ENCODE results near the gene C2CD3. TPM values are rescaled to one million over a fixed set of nuclear protein-coding genes. Genes with fewer than 3 reads are reported as not detected.

The C2CD3 gene
- total and polyA plus RNA-seq, 4 donors: 18.7 to 23.4 (median 22.4) TPM

DNA sequence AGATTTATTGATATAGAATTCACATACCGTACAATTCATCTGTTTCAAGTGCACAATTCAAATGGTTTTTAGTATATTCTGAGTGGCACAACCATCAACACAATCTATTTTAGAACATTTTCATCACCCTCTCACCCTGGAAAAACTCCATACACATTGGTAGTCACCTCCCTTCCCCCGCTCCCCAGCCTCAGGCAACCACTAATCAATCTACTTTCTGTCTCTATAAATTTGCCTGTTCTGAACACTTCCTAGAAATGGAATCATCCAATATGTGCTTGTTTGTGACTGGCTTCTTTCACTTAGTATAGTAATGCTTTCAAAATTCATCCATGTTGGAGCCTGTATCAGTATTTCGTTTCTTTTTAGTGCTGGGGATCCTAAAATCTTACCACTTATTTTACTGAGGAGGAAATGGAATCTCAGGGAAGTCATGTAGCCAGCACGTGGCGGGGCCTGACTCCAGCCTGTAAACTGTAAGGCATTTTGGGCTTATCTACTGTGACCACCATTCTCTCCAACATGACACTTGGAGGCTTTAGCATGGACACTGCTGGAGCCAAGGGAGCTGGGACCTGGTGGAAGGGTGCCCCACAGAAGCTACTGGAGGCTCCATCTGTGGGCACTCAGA lies 161.0 kb downstream of the C2CD3 start:
- 100% methylated on average over 2 of the region's 5 CpGs for WGBS (ENCODE audit: insufficient coverage)
- Histone ChIP-seq H3K4me1 (ENCODE audit: control insufficient read depth, insufficient read depth, low read length) (peaks cover 7% of the 10 kb centered on the region), H3K27me3 (ENCODE audit: control insufficient read depth, insufficient read depth, low read length) (no peaks in the 10 kb centered on the region), H3K9me3 (ENCODE audit: control insufficient read depth, insufficient read depth, low read length) (no peaks in the 10 kb centered on the region), H3K27ac (ENCODE audit: low read depth, low read length) (no peak overlapping the region), H3K36me3 (ENCODE audit: control insufficient read depth, insufficient read depth, low read length) (peaks cover 47% of the 10 kb centered on the region), H3K4me3 (ENCODE audit: low read depth, low read length) (no peak overlapping the region)
- no peak for DNase-seq (ENCODE audit: low read depth in 4 of 6, low spot score in 6 of 6)

GRCh38 chr11:74009230-74009547 lies 161.6 kb downstream of the C2CD3 start:
- DNase-seq (ENCODE audit: low read depth in 4 of 6, low spot score in 6 of 6): no peak
- peaks cover 46% of the 10 kb centered on the region for H3K36me3 ChIP-seq (ENCODE audit: control insufficient read depth, insufficient read depth, low read length)
- whole genome bisulfite sequencing (ENCODE audit: insufficient coverage): no CpG with 5 or more reads among the region's 3 CpGs
- H3K27ac ChIP-seq (ENCODE audit: low read depth, low read length): no peak overlapping the region
- H3K9me3 ChIP-seq (ENCODE audit: control insufficient read depth, insufficient read depth, low read length): no peaks in the 10 kb centered on the region
- H3K4me3 ChIP-seq (ENCODE audit: low read depth, low read length): no peak overlapping the region
- no peaks in the 10 kb centered on the region for H3K27me3 ChIP-seq (ENCODE audit: control insufficient read depth, insufficient read depth, low read length)
- H3K4me1 ChIP-seq (ENCODE audit: control insufficient read depth, insufficient read depth, low read length): peaks cover 12% of the 10 kb centered on the region

- WGBS (ENCODE audit: insufficient coverage): 73% methylated on average over 6 of the region's 9 CpGs
- Histone ChIP-seq H3K36me3 (ENCODE audit: control insufficient read depth, insufficient read depth, low read length) (peaks cover 49% of the 10 kb centered on the region), H3K4me1 (ENCODE audit: control insufficient read depth, insufficient read depth, low read length) (peaks cover 18% of the 10 kb centered on the region), H3K27me3 (ENCODE audit: control insufficient read depth, insufficient read depth, low read length) (no peaks in the 10 kb centered on the region), H3K9me3 (ENCODE audit: control insufficient read depth, insufficient read depth, low read length) (no peaks in the 10 kb centered on the region), H3K27ac (ENCODE audit: low read depth, low read length) (no peak within 1 kb of the TSS), H3K4me3 (ENCODE audit: low read depth, low read length) (no peak within 1 kb of the TSS)
- DNase-seq (ENCODE audit: low read depth in 4 of 6, low spot score in 6 of 6): no peak
These were observed 162.2 kb downstream of the C2CD3 start, which contains the start of gene UCP3 for GRCh38 chr11:74008373-74009229. TSS of gene UCP3 (minus strand) at chr11:74009085. CDS start at chr11:74007042, 2,043 bp downstream.

DNA sequence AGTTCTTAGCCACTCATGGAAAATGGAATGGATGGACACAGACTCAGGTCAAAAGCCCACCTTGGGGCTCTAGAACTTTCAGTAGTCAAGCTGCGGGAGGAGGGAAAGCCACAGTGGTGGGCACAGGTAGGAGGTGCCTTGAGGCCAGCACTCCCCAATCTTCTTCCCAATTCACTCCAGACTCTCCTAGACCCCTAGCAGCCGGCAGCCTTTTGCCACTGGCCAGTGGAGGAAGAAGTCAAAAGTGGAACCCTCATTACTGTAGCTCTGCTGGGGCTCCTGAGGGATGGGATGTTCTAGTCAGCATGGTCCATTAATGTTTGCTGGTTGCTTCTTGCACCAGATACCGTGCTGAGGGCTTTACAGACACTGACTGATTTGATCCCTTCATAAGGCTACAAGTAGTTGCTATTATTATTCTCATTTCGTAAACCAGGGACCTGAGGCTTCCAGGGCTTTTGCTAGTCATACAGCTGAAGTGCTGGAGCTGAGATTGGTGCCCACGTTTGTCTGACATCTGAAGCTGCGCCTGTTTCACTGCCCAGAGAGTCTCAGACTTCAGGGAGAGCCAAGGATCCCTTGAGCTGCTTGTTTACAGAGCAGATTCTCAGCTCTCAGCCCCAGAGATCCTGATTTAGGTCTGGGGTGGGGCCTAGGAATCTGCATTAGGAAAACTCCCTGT lies 163.0 kb downstream of the C2CD3 start:
- WGBS (ENCODE audit: insufficient coverage): 90% methylated on average over 4 of the region's 6 CpGs
- Histone ChIP-seq H3K4me1 (ENCODE audit: control insufficient read depth, insufficient read depth, low read length) (peaks cover 18% of the 10 kb centered on the region), H3K9me3 (ENCODE audit: control insufficient read depth, insufficient read depth, low read length) (no peaks in the 10 kb centered on the region), H3K27me3 (ENCODE audit: control insufficient read depth, insufficient read depth, low read length) (no peaks in the 10 kb centered on the region), H3K4me3 (ENCODE audit: low read depth, low read length) (no peak overlapping the region), H3K36me3 (ENCODE audit: control insufficient read depth, insufficient read depth, low read length) (peaks cover 48% of the 10 kb centered on the region), H3K27ac (ENCODE audit: low read depth, low read length) (no peak overlapping the region)
- no peak for DNase-seq (ENCODE audit: low read depth in 4 of 6, low spot score in 6 of 6)

DNA sequence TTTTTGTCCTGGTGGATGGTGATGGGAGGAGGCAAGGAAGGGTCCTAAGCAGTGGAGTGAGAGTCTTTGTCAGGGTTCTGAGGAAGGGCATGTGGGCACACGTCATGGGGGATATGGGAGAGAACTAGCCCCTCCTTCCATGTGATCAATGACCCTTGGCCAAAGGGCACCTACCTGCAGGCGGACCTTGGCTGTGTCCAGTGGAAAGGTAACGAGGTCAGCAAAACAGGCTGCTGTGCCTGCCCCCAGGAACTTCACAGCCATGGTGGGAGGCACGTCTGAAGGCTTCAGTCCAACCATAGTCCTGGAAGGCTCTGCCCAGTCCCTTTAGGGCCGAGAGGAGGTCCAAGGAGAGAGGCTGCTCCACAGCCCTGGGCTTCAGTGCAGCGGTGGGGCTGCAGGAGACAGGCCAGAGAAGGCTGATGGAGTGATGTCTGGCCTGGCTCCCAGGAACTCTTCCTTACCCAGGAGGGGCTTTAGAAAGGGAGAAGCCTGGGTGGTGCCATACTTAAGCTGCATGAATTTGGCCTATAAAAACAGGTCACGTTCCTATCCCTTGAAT lies 164.0 kb downstream of the C2CD3 start:
- 77% methylated on average over 5 of the region's 7 CpGs for WGBS (ENCODE audit: insufficient coverage)
- Histone ChIP-seq H3K4me1 (ENCODE audit: control insufficient read depth, insufficient read depth, low read length) (peaks cover 18% of the 10 kb centered on the region), H3K27ac (ENCODE audit: low read depth, low read length) (no peak overlapping the region), H3K4me3 (ENCODE audit: low read depth, low read length) (no peak overlapping the region), H3K9me3 (ENCODE audit: control insufficient read depth, insufficient read depth, low read length) (no peaks in the 10 kb centered on the region), H3K27me3 (ENCODE audit: control insufficient read depth, insufficient read depth, low read length) (no peaks in the 10 kb centered on the region), H3K36me3 (ENCODE audit: control insufficient read depth, insufficient read depth, low read length) (peaks cover 48% of the 10 kb centered on the region)
- DNase-seq (ENCODE audit: low read depth in 4 of 6, low spot score in 6 of 6): no peak

GRCh38 chr11:74005721-74006517 lies 164.9 kb downstream of the C2CD3 start:
- H3K4me3 ChIP-seq (ENCODE audit: low read depth, low read length): no peak overlapping the region
- H3K4me1 ChIP-seq (ENCODE audit: control insufficient read depth, insufficient read depth, low read length): peaks cover 18% of the 10 kb centered on the region
- H3K9me3 ChIP-seq (ENCODE audit: control insufficient read depth, insufficient read depth, low read length): no peaks in the 10 kb centered on the region
- no peak for DNase-seq (ENCODE audit: low read depth in 4 of 6, low spot score in 6 of 6)
- 95% methylated on average over 28 of the region's 29 CpGs for WGBS (ENCODE audit: insufficient coverage)
- H3K27ac ChIP-seq (ENCODE audit: low read depth, low read length): no peak overlapping the region
- H3K27me3 ChIP-seq (ENCODE audit: control insufficient read depth, insufficient read depth, low read length): no peaks in the 10 kb centered on the region
- peaks cover 46% of the 10 kb centered on the region for H3K36me3 ChIP-seq (ENCODE audit: control insufficient read depth, insufficient read depth, low read length)

GRCh38 chr11:74004759-74005615 lies 165.8 kb downstream of the C2CD3 start:
- 65% methylated on average over 10 of the region's 11 CpGs for WGBS (ENCODE audit: insufficient coverage)
- H3K9me3 ChIP-seq (ENCODE audit: control insufficient read depth, insufficient read depth, low read length): no peaks in the 10 kb centered on the region
- no peak overlapping the region for H3K27ac ChIP-seq (ENCODE audit: low read depth, low read length)
- peaks cover 44% of the 10 kb centered on the region for H3K36me3 ChIP-seq (ENCODE audit: control insufficient read depth, insufficient read depth, low read length)
- H3K4me1 ChIP-seq (ENCODE audit: control insufficient read depth, insufficient read depth, low read length): peaks cover 22% of the 10 kb centered on the region
- H3K4me3 ChIP-seq (ENCODE audit: low read depth, low read length): no peak overlapping the region
- no peaks in the 10 kb centered on the region for H3K27me3 ChIP-seq (ENCODE audit: control insufficient read depth, insufficient read depth, low read length)
- peak in 2 of 6 donors; percentile 34 to 55 for DNase-seq (ENCODE audit: low read depth in 4 of 6, low spot score in 6 of 6)

DNA sequence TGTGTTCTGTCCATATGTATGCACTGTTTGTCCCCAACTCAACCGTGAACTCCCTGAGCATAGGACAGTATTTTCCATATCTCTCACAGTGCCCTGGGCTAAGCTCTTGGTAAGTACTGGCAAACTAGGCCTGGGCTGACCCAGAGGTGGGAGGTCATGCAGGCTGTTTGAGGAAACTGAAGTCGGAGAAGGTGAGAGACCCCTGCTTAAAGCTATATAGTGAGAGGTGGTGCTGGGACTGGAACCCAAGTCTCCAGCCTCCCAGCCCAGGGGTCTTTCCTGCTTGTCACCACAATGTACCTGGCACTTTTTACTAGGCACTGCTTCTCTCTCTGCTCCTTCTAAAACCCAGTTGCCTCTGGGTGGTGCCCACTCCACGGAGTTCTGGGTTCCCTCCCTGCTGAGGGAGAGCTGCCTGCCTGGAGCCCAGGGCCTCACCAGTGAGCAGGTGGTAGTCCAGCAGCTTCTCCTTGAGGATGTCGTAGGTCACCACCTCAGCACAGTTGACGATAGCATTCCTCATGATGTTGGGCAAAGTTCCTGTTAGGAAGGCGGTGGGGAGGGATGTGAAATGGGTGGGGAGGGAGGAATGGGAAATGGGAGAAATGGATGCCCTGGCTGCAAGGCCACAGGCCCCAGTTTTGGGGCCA lies 166.6 kb downstream of the C2CD3 start:
- Histone ChIP-seq H3K36me3 (ENCODE audit: control insufficient read depth, insufficient read depth, low read length) (peaks cover 44% of the 10 kb centered on the region), H3K9me3 (ENCODE audit: control insufficient read depth, insufficient read depth, low read length) (no peaks in the 10 kb centered on the region), H3K4me1 (ENCODE audit: control insufficient read depth, insufficient read depth, low read length) (peaks cover 22% of the 10 kb centered on the region), H3K4me3 (ENCODE audit: low read depth, low read length) (no peak overlapping the region), H3K27me3 (ENCODE audit: control insufficient read depth, insufficient read depth, low read length) (no peaks in the 10 kb centered on the region), H3K27ac (ENCODE audit: low read depth, low read length) (no peak overlapping the region)
- no peak for DNase-seq (ENCODE audit: low read depth in 4 of 6, low spot score in 6 of 6)
- 88% methylated on average over 5 of the region's 6 CpGs for WGBS (ENCODE audit: insufficient coverage)
